Lower lobe of right lung (tissue), 2 donors: ENCODE results near the gene SHROOM2. TPM values are rescaled to one million over a fixed set of nuclear protein-coding genes. Genes with fewer than 3 reads are reported as not detected.

Experiments
- ATAC-seq, 2 donors: fragments of 200-7000 bp; cut with Tn5 transposase; one replicate each; pipeline ENCODE4 v1.9.1; 2020 to 2022; ENCODE audit warnings: mild to moderate bottlenecking in 2 of 2, moderate library complexity in 2 of 2
- DNase-seq: peaks from one replicate; pipeline ENCODE4 v3.0.0-alpha.2; 2020
- H3K27ac ChIP-seq: fragments of 200-600 bp; one replicate; pipeline ENCODE4 v1.8.0; 2022
- H3K27me3 ChIP-seq: fragments of 200-600 bp; one replicate; pipeline ENCODE4 v1.8.0; 2022; ENCODE audit warnings: low read depth
- H3K36me3 ChIP-seq: fragments of 200-600 bp; one replicate; pipeline ENCODE4 v1.8.0; 2022; ENCODE audit warnings: mild to moderate bottlenecking
- H3K4me1 ChIP-seq: fragments of 200-600 bp; one replicate; pipeline ENCODE4 v1.8.0; 2022
- H3K4me3 ChIP-seq: fragments of 200-600 bp; one replicate; pipeline ENCODE4 v1.8.0; 2022; ENCODE audit warnings: mild to moderate bottlenecking
- H3K9me3 ChIP-seq: fragments of 200-600 bp; one replicate; pipeline ENCODE4 v1.8.0; 2022
- intact Hi-C: fragments of 100-400 bp; cut with DNase I; formaldehyde crosslinking; loops from one replicate; pipeline ENCODE4 v1.11.0; 2022
- total RNA-seq: library from RNA; stranded (reverse); fragmentation: NEBNext Ultra II Directional; extraction: Animal tissue kit (Norgen Biotek cat#: 25700); gene quantifications from one replicate; pipeline ENCODE4 v1.2.1, GENCODE V29; 2021
- TF ChIP-seq, protein P1 (sequence below): fragments of 200-600 bp; IDR thresholded peaks from one replicate; pipeline ENCODE4 v1.8.0; 2022; ENCODE audit warnings: antibody characterized with exemption, mild to moderate bottlenecking
- donor health status: DM: no; HTN: yes; CAD: no; lungs with severe emphysema.

SHROOM2 gene
- total RNA-seq, 1 donor from 2014 or later: 9.3 TPM

DNA sequence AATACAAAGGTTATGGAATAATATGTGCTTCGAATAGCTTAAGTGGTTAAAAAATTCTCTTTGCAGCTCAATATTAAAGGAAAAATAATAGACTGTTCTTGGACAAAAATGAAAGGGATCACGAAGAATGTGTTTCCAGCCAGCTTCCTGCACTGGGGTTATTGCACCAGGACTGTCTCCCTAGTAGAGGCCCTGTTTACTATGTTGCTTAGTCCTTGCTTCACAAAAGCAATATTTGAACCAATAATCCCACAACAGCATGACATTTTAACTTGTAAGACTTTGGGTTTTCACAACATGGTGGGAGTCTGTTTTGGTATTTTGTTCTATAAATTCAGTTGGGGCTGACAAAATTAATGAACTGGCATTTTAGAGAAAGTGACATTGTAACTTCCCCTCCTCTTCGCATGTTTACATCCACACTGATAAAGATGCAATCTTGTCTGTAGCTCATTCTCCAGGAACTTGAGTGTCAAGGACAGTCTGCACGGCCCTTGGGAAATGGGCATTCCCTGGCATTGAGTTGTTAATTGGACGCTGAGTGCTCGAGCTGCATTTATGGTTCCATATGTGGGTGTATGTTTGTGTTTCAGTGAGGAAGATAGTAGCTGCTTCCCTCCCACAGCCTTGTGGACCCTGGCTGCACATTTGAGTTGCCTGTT, 39.0 kb downstream of the SHROOM2 start:
- H3K4me1 ChIP-seq: no peaks in the 10 kb centered on the region
- intact Hi-C loops: no loop called here
- DNase-seq (no peak), ATAC-seq (no peak)
- H3K36me3 ChIP-seq: no peaks in the 10 kb centered on the region
- H3K4me3 ChIP-seq: no peak overlapping the region
- TF ChIP-seq, protein P1, sequence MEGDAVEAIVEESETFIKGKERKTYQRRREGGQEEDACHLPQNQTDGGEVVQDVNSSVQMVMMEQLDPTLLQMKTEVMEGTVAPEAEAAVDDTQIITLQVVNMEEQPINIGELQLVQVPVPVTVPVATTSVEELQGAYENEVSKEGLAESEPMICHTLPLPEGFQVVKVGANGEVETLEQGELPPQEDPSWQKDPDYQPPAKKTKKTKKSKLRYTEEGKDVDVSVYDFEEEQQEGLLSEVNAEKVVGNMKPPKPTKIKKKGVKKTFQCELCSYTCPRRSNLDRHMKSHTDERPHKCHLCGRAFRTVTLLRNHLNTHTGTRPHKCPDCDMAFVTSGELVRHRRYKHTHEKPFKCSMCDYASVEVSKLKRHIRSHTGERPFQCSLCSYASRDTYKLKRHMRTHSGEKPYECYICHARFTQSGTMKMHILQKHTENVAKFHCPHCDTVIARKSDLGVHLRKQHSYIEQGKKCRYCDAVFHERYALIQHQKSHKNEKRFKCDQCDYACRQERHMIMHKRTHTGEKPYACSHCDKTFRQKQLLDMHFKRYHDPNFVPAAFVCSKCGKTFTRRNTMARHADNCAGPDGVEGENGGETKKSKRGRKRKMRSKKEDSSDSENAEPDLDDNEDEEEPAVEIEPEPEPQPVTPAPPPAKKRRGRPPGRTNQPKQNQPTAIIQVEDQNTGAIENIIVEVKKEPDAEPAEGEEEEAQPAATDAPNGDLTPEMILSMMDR: no peak
- H3K27ac ChIP-seq: no peak overlapping the region
- H3K27me3 ChIP-seq: no peaks in the 10 kb centered on the region
- H3K9me3 ChIP-seq: no peaks in the 10 kb centered on the region

DNA sequence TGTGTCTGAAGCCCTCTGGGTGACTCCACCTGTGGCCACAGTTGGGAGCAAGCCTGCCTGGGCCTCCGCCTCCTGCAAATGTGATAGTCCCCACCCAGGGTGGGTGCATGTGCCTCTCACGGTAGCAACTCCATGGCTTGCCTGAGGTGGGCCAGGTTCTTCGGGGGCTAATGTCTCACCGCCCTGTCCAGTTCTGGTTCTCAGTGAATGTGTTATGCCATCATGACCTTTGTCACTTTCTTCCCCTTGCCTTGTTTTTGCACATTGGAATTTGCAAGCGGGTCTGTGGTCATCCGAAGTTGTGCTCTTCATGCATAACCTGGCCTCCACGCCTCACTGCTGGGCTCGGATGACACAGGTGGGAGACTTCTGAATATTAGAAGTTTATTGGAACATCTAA, 39.7 kb downstream of the SHROOM2 start:
- no peak for ATAC-seq
- no peaks in the 10 kb centered on the region for H3K36me3 ChIP-seq
- TF ChIP-seq, protein P1: no peak

DNA sequence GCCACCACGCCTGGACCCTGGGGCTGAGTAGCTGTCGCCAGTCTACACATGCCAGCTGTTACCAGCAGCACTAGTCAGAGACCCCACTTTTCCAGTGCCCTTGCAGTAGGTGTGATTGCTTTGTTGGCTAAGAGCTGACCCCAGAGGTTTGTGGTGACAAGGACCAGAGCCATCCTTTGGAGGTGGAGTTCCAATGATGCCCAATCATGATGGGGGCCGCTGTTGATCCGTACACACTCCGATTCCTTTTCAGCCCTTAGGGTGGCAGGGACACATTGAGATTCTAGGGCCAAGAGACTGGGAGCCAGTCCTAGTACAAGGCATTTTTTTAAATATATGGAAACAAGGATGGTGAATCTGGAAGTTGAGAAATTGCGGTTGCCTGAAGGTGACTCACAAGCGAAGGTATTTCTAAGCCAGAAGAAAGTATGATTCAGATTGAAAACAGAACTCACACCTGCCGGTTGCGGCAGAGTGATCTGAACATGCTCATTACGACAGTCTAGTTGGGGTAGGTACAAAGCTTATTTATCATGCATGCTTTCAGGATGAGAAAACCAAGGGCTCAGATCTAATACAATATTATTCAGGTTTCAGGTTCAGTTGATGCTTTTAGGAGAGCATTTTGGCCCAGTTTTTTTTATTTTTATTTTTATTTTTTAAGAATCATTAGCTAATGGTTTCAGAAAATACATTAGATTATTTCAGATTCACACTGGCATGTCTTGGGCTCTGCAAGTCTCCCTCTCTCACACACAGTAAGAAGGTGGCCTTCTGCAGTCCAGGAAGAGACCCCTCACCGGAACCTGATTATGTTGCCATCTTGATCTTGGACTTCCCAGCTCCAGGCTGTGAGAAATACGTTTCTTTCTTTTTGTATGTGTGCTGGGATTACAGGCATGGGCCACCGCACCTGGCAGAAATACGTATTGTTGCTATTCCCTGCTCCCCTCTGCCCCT, 43.4 kb downstream of the SHROOM2 start:
- Histone ChIP-seq H3K4me3 (no peak overlapping the region), H3K9me3 (no peaks in the 10 kb centered on the region), H3K36me3 (no peaks in the 10 kb centered on the region), H3K27ac (no peak overlapping the region), H3K4me1 (no peaks in the 10 kb centered on the region), H3K27me3 (no peaks in the 10 kb centered on the region)
- intact Hi-C loops: no loop called here
- TF ChIP-seq, protein P1: no peak
- DNase-seq: no peak
- no peak for ATAC-seq

More for the DNA sequence above, 39.7 kb downstream of the SHROOM2 start:
- no peaks in the 10 kb centered on the region for H3K9me3 ChIP-seq
- no peak for DNase-seq
- H3K27ac ChIP-seq: no peak overlapping the region
- H3K4me3 ChIP-seq: no peak overlapping the region
- no peaks in the 10 kb centered on the region for H3K4me1 ChIP-seq
- intact Hi-C loops: no loop called here
- no peaks in the 10 kb centered on the region for H3K27me3 ChIP-seq

DNA sequence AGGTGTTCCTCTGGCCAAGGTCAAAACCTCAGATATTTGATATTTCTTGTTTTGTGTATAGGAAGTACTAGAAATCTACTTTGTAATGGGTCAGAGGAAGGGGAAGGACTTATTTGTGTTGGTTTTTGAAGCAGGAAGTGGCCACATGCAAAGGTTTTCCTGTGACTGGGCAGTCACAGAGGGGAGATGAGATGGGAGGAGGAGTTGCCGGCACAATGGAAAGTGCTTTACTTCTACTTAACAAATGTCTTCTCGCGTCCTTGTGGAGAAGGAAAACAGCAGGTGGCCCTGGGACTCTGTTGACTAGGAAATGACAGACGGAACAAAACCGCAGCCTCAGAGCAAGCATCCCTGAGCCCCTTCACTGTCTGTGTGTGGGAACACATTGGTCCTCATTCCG, 46.6 kb downstream of the SHROOM2 start:
- Histone ChIP-seq H3K27ac (no peak overlapping the region), H3K27me3 (no peaks in the 10 kb centered on the region), H3K36me3 (no peaks in the 10 kb centered on the region), H3K4me3 (no peak overlapping the region), H3K4me1 (no peaks in the 10 kb centered on the region), H3K9me3 (no peaks in the 10 kb centered on the region)
- intact Hi-C loops: no loop called here
- ATAC-seq (no peak), DNase-seq (no peak)
- TF ChIP-seq, protein P1: no peak

DNA sequence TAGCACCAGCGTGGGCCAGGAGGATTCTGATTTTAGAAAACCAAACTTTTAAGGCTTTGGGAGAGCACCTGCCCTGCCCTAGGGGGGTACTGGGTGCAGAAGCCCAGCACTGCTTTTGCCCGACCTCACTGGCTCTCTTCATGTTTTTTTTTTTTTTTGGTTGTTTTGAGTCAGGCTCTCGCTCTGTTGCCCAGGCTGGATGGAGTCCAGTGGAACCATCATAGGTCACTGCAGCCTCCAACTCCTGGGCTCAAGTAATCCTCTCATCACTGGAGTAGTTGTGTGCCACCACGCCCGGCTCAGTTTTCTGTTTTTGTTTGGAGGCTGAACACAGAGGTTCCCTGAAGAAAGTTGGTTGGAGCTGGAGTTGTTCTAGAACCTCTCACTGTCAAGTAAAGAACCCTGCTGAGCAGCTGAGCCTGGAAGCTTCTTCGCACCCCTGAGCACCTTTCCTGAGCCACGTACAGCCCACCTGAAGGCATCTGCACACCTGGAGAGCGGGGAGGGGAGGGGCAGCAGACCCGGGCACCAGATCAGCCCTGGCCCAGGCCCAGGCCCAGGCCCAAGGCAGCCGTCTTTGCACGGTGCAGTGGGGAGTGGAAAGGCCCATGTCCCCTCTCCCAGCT, 49.5 kb downstream of the SHROOM2 start:
- intact Hi-C loops: no loop called here
- TF ChIP-seq, protein P1: no peak
- Histone ChIP-seq H3K36me3 (no peaks in the 10 kb centered on the region), H3K9me3 (no peaks in the 10 kb centered on the region), H3K4me1 (no peaks in the 10 kb centered on the region), H3K27me3 (no peaks in the 10 kb centered on the region), H3K4me3 (no peak overlapping the region), H3K27ac (no peak overlapping the region)
- ATAC-seq (no peak), DNase-seq (no peak)
